SKM-1 treated with dmso at 0.1 percent for 144 hours (cell line): ENCODE results near the gene RFC4.
A peak's percentile ranks its signal among the peaks of the same experiment; 100 is the strongest.
"Not testable (repeated sequence)": the region's sequence is repeated elsewhere in the genome, so short reads cannot be mapped to it uniquely, and the experiment has no call there.

Source experiments
- DNase-seq: peaks from one replicate; lab custom pipeline; 2025; ENCODE audit not compliant: unreplicated experiment; lab: John Stamatoyannopoulos, UW

RFC4 gene

DNA sequence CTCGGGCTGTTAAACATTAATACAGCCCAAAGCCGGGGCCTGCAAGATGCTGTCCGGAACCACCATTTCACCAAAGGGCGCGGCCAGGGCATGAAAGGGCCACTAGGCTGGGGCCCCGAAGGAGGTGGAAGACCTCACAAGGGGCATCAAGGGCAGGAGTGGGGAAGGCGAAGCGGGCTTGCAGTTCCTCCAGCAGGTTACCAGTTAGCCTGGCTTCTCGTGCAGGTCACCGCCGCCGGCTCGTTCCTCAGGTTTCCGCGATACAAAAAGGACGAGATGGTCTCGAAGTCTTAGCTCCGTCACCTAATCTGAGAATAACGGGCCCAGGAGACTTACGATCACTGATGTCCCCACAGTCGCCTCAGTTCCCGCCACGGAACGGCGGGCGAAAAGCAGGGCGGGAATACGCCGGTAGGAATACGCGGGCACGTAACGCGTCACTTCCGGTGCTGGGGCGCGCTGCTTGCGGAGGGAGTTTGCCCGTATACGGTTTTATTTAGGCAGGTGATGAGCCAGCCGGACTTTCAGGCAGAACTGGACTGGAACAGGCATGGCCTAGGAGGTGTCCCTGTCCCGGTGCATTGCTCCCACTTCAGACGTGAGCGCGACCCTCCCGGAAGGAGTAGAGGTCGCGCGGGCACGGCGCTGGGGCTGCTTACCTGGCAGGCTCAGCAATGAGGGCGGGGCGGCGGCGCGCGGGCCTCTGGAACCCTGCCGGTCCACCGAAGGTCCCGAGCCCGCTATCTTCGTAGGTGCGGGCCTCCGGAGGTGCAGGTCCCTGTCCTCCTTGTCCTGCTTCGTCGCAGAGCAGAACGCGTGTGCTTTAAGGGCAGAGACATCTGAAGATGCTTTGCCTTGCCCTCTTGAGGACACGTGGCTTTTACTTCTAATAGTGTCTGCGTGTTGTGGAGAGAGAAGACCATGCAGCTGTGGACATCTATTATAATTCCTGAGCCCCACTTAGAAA is at the start of gene RFC4:
TSS of gene RFC4 (minus strand) at position 394 of the 967 bp plus-strand sequence. CDS start 1,769 bp downstream, outside the sequence.
- DNase-seq, result peak; percentile 78

DNA sequence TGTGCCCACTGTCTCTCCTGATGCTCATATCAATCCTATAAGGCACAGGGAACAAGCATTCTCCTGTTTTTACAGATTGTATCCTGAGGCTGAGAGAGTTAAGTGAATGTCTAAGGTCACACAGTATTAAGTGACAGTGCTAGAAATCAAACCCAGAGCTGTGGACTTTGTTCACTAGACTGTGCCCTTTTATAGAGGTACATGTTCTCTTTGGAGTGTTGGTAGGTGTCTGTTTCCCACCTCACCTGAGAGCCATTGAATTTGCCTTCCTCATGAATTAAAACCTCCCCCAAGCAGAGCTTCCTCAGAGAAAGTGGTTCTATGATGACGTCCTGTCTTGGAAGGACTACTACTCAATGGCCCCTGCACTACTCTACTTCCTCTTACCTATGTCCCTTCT is 48.7 kb upstream of the RFC4 start:
- no peak for DNase-seq

GRCh38 chr3:186854146-186854545 is 47.9 kb upstream of the RFC4 start:
- DNase-seq, result no peak

DNA sequence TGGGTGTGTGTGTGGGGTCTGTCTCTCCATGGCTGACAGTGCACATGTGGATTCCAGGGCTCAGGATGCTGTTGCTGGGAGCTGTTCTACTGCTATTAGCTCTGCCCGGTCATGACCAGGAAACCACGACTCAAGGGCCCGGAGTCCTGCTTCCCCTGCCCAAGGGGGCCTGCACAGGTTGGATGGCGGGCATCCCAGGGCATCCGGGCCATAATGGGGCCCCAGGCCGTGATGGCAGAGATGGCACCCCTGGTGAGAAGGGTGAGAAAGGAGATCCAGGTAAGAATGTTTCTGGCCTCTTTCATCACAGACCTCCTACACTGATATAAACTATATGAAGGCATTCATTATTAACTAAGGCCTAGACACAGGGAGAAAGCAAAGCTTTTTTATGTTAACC is 46.7 kb upstream of the RFC4 start:
- DNase-seq, result no peak

DNA sequence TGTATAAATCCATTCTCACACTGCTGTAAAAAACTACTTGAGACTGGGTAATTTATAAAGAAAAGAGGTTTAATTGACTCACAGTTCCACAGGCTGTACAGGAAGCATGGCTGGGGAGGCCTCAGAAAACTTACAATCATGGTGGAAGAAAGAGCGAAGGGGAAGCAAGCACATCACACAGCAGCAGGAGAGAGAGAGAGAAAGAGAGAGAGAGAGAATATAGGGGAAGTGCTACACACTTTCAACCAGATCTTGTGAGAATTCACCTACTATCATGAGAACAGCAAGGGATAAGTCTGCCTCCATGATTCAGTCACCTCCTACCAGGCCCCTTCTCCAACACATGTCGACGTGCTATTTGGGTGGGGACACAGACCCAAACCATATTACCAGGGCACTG is 45.6 kb upstream of the RFC4 start:
- DNase-seq, result not testable (repeated sequence)

- DNase-seq, result peak; percentile 16
These were observed 43.2 kb upstream of the RFC4 start for GRCh38 chr3:186849374-186849975.

DNA sequence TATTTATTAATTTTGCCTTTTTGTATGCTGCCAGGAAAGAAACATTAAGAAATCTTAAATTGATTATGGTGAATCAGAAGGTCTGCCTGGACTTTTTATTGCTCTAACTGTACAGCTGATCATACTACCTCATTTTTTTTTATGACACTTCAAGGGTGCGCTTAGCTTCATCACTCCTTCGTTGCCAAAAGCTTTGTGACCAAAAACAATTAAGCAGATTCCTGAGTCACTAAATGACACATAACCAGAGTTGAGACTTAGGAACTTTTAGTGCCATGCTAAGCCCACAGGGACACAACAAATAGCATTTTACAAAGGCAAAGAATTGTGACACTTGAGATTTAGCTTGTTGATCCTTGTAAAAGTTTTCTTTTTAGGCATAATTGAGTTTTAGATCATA is 41.2 kb upstream of the RFC4 start:
- DNase-seq, result no peak

GRCh38 chr3:186845756-186846155 is 39.5 kb upstream of the RFC4 start:
- no peak for DNase-seq

GRCh38 chr3:186844908-186845307 is 38.6 kb upstream of the RFC4 start:
- DNase-seq, result no peak

GRCh38 chr3:186843039-186843432 is 36.8 kb upstream of the RFC4 start:
- DNase-seq, result no peak

DNA sequence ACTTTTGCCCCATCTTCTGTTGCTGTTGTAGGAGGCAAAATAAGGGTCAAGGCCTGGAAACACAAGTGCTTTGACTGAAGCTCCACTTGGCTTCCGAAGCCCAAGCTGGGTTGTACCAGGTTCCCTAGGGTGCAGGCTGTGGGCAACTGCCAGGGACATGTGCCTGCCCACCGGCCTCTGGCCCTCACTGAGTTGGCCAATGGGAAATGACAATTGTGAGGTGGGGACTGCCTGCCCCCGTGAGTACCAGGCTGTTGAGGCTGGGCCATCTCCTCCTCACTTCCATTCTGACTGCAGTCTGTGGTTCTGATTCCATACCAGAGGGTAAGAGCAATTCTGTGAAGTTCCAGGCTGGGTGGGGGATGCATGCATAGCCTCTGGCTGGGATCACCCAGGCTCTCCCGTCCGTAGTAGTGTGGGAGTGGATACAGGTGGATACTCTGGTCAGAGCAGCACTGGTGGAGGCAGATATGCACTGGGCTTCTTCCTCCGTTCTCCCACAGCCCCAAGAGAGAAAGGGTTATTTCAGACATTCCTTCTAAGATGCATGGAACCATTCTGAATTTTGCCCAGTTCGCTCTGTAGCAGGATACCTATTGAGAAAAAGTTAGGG is 36.2 kb upstream of the RFC4 start, which contains the start of gene ADIPOQ:
TSS of gene ADIPOQ (plus strand) at position 285 of the 613 bp plus-strand sequence. CDS start 10,349 bp downstream, outside the sequence.
- DNase-seq, result no peak

GRCh38 chr3:186841620-186842019 is 35.3 kb upstream of the RFC4 start:
- DNase-seq, result no peak

GRCh38 chr3:186839874-186840641 is 33.8 kb upstream of the RFC4 start:
- DNase-seq, result peak; percentile 32

GRCh38 chr3:186832276-186832675 is 26.0 kb upstream of the RFC4 start:
- DNase-seq, result no peak

- DNase-seq, result no peak
These were observed 25.5 kb upstream of the RFC4 start for GRCh38 chr3:186831798-186832197.

- no peak for DNase-seq
These were observed 22.1 kb upstream of the RFC4 start for GRCh38 chr3:186828340-186828739.

GRCh38 chr3:186826976-186827857 is 20.9 kb upstream of the RFC4 start:
- peak; percentile 90 for DNase-seq

GRCh38 chr3:186826410-186826975 is 20.2 kb upstream of the RFC4 start:
- DNase-seq, result no peak

DNA sequence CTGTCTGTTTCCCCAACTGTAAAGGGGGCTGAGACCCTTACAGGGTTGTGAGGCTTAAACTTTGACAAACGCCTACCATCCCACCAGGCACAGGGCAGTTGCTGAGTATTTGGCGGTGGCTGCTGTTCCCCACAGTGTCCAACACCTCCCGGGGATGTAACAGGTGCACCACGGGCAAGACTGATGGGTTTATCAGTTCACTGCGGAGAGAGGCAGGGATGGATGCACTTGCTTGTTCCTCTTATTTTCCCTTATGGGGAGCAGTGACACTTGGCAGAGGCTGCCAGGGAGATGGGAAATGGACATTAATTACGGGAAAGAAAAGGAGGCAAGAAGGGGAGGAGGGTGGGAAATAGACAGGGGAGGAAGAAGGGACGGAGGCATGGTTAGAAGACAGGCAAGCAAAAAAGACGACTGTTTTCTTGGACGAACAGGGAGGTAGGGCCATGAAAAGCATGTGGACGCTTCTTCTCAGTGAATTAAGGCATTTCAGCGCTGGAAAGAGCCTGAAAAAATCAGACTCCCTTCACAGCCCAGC is 19.7 kb upstream of the RFC4 start:
- no peak for DNase-seq
